ENCODE measurements around the gene FHOD3. TPM values are rescaled to one million over a fixed set of nuclear protein-coding genes. Genes with fewer than 3 reads are reported as not detected.

FHOD3 gene
- total and polyA plus RNA-seq, 2 experiments from 2014 or later = 2.7 to 8.7 TPM

- TF ChIP-seq CTCF (conservative IDR thresholded peaks at IDR 0.05; ENCODE audit: low read depth in 2 of 2) (no peak), STAT1 (IDR thresholded peaks at IDR 0.05; ENCODE audit: unreplicated experiment) (no peak)
These were observed 14.1 kb upstream of the FHOD3 start (continued) for GRCh38 chr18:36283448-36283847.

GRCh38 chr18:36284268-36284667, 13.2 kb upstream of the FHOD3 start:
- DNase-seq (ENCODE audit: low spot score) = no peak
- Mint-ChIP-seq H3K36me3 (ENCODE audit: low read depth) (no peaks in the 10 kb centered on the region; the same call in 2 of the 3 replicates), H3K27me3 (ENCODE audit: insufficient read depth, low read depth, poor library complexity) (no peaks in the 10 kb centered on the region), H3K4me1 (peaks cover 2% of the 10 kb centered on the region; the same call in 2 of the 3 replicates), H3K27ac (no peak overlapping the region), H3K9me3 (peaks cover 7% of the 10 kb centered on the region), H3K4me3 (no peak overlapping the region)
- Histone ChIP-seq H3K4me3 (no peak overlapping the region), H3K4me2 (no peak overlapping the region), H4K20me1 (replicated peaks; ENCODE audit: insufficient read depth) (no peaks in the 10 kb centered on the region), H3K4me1 (ENCODE audit: insufficient read depth) (no peaks in the 10 kb centered on the region), H3F3A (replicated peaks; ENCODE audit: low read depth) (no peaks in the 10 kb centered on the region), H3K27me3 (ENCODE audit: insufficient read depth) (no peaks in the 10 kb centered on the region), H3K36me3 (ENCODE audit: insufficient read depth) (no peaks in the 10 kb centered on the region), H3K27ac (ENCODE audit: low read depth) (no peak overlapping the region), H2AFZ (no peak overlapping the region), H3K79me2 (replicated peaks; ENCODE audit: insufficient read depth) (no peaks in the 10 kb centered on the region), H3K9me2 (ENCODE audit: insufficient read depth) (no peaks in the 10 kb centered on the region)
- ATAC-seq = peak; percentile 31
- no peak for TF ChIP-seq NANOG (IDR thresholded peaks at IDR 0.05; ENCODE audit: borderline replicate concordance)
- no peak for TF ChIP-seq JUNB (IDR thresholded peaks at IDR 0.05; ENCODE audit: unreplicated experiment)
- no peak for TF ChIP-seq ZNF331 (CRISPR knock-in tag; IDR thresholded peaks at IDR 0.05; ENCODE audit: low read depth)
- TF ChIP-seq ETS1 (IDR thresholded peaks at IDR 0.05) = no peak
- TF ChIP-seq REST (IDR thresholded peaks at IDR 0.05; ENCODE audit: unreplicated experiment) = no peak
- TF ChIP-seq ZNF114 (CRISPR knock-in tag; IDR thresholded peaks at IDR 0.05) = no peak
- TF ChIP-seq EZH2phosphoT487 (IDR thresholded peaks at IDR 0.05; ENCODE audit: unreplicated experiment) = no peak
- no peak for TF ChIP-seq EZH2 (IDR thresholded peaks at IDR 0.05; ENCODE audit: low read depth, unreplicated experiment)
- TF ChIP-seq ZNF462 (CRISPR knock-in tag; IDR thresholded peaks at IDR 0.05) = no peak
- no peak for TF ChIP-seq POLR2AphosphoS5 (IDR thresholded peaks at IDR 0.05; ENCODE audit: low read depth)
